ENCODE measurements around the gene UBAC1. TPM values are rescaled to one million over a fixed set of nuclear protein-coding genes. Genes with fewer than 3 reads are reported as not detected.

UBAC1 gene
- total and polyA plus RNA-seq, 2 experiments from 2014 or later = 35.2 to 36.4 TPM

GRCh38 chr9:135905380-135906258, 55.6 kb downstream of the UBAC1 start:
- peaks cover 87% of the 10 kb centered on the region for H3K79me2 ChIP-seq
- H3K4me2 ChIP-seq = peak overlapping the region; percentile 84
- WGBS (ENCODE audit: low lambda C conversion rate, missing lambda C conversion rate) = 53% methylated on average over 23 of the region's 23 CpGs
- TF ChIP-seq EZH2phosphoT487 (IDR thresholded peaks at IDR 0.05; ENCODE audit: low read depth, severe bottlenecking, unreplicated experiment) = no peak
- TF ChIP-seq CTCF (IDR thresholded peaks at IDR 0.05; ENCODE audit: poor library complexity) = no peak
- TF ChIP-seq EZH2 (IDR thresholded peaks at IDR 0.05; ENCODE audit: borderline replicate concordance) = no peak
- peaks cover 25% of the 10 kb centered on the region for H3K4me1 ChIP-seq (ENCODE audit: insufficient read depth)
- no peaks in the 10 kb centered on the region for H3K27me3 ChIP-seq
- no peaks in the 10 kb centered on the region for H3K9me3 ChIP-seq (ENCODE audit: low read depth)
- DNase-seq (ENCODE audit: low spot score) = peak; percentile 57
- no peaks in the 10 kb centered on the region for H3K36me3 ChIP-seq (replicated peaks; ENCODE audit: insufficient read depth, low read depth)
- no peaks in the 10 kb centered on the region for H3K9me2 ChIP-seq (replicated peaks; ENCODE audit: insufficient read depth)
- peak overlapping the region; percentile 50 for H3K27ac ChIP-seq
- H2AFZ ChIP-seq = no peak overlapping the region
- H4K20me1 ChIP-seq (ENCODE audit: insufficient read depth, poor library complexity, severe bottlenecking) = peaks cover 58% of the 10 kb centered on the region
- peak overlapping the region; percentile 90 for H3K4me3 ChIP-seq

GRCh38 chr9:135903786-135904520, 57.2 kb downstream of the UBAC1 start:
- H4K20me1 ChIP-seq (ENCODE audit: insufficient read depth, poor library complexity, severe bottlenecking) = peaks cover 70% of the 10 kb centered on the region
- TF ChIP-seq EZH2phosphoT487 (IDR thresholded peaks at IDR 0.05; ENCODE audit: low read depth, severe bottlenecking, unreplicated experiment) (no peak), EZH2 (IDR thresholded peaks at IDR 0.05; ENCODE audit: borderline replicate concordance) (no peak), CTCF (IDR thresholded peaks at IDR 0.05; ENCODE audit: poor library complexity) (no peak)
- WGBS (ENCODE audit: low lambda C conversion rate, missing lambda C conversion rate) = 98% methylated on average over 16 of the region's 16 CpGs
- no peaks in the 10 kb centered on the region for H3K9me2 ChIP-seq (replicated peaks; ENCODE audit: insufficient read depth)
- no peak overlapping the region for H2AFZ ChIP-seq
- DNase-seq (ENCODE audit: low spot score) = no peak
- H3K79me2 ChIP-seq = peaks cover 87% of the 10 kb centered on the region
- H3K27me3 ChIP-seq = no peaks in the 10 kb centered on the region
- H3K4me1 ChIP-seq (ENCODE audit: insufficient read depth) = peaks cover 25% of the 10 kb centered on the region
- H3K36me3 ChIP-seq (replicated peaks; ENCODE audit: insufficient read depth, low read depth) = no peaks in the 10 kb centered on the region
- H3K4me3 ChIP-seq = no peak overlapping the region
- H3K9me3 ChIP-seq (ENCODE audit: low read depth) = no peaks in the 10 kb centered on the region
- no peak overlapping the region for H3K27ac ChIP-seq
- no peak overlapping the region for H3K4me2 ChIP-seq

GRCh38 chr9:135903358-135903656, 57.9 kb downstream of the UBAC1 start:
- Histone ChIP-seq H3K9me2 (replicated peaks; ENCODE audit: insufficient read depth) (no peaks in the 10 kb centered on the region), H2AFZ (no peak overlapping the region), H3K4me3 (no peak overlapping the region), H3K4me1 (ENCODE audit: insufficient read depth) (peaks cover 18% of the 10 kb centered on the region), H3K27me3 (no peaks in the 10 kb centered on the region), H3K79me2 (peaks cover 87% of the 10 kb centered on the region), H3K9me3 (ENCODE audit: low read depth) (no peaks in the 10 kb centered on the region), H3K4me2 (no peak overlapping the region), H4K20me1 (ENCODE audit: insufficient read depth, poor library complexity, severe bottlenecking) (peaks cover 71% of the 10 kb centered on the region), H3K36me3 (replicated peaks; ENCODE audit: insufficient read depth, low read depth) (no peaks in the 10 kb centered on the region), H3K27ac (no peak overlapping the region)
- no peak for DNase-seq (ENCODE audit: low spot score)
- TF ChIP-seq CTCF (IDR thresholded peaks at IDR 0.05; ENCODE audit: poor library complexity) = no peak
- TF ChIP-seq EZH2phosphoT487 (IDR thresholded peaks at IDR 0.05; ENCODE audit: low read depth, severe bottlenecking, unreplicated experiment) = no peak
- TF ChIP-seq EZH2 (IDR thresholded peaks at IDR 0.05; ENCODE audit: borderline replicate concordance) = no peak
- WGBS (ENCODE audit: low lambda C conversion rate, missing lambda C conversion rate) = 91% methylated on average over 3 of the region's 3 CpGs

All from hepatocyte (in vitro differentiated cells).